Measurements from ENCODE around the gene FMO3. TPM values are rescaled to one million over a fixed set of nuclear protein-coding genes. Genes with fewer than 3 reads are reported as not detected.

FMO3 gene
- total RNA-seq, 3 donors from 2014 or later = 5.3 to 19.3 (median 6.1) TPM

GRCh38 chr1:171083222-171083621 lies 7.5 kb upstream of the FMO3 start:
- Histone ChIP-seq H3K36me3 (no peaks in the 10 kb centered on the region), H3K27ac (no peak overlapping the region), H3K4me1 (no peaks in the 10 kb centered on the region), H3K27me3 (no peaks in the 10 kb centered on the region), H3K4me3 (no peak overlapping the region), H3K9me3 (no peaks in the 10 kb centered on the region)
- no peak for TF ChIP-seq POLR2AphosphoS5 (IDR thresholded peaks at IDR 0.05)
- TF ChIP-seq POLR2A (IDR thresholded peaks at IDR 0.05) = no peak
- no peak for TF ChIP-seq CTCF (IDR thresholded peaks at IDR 0.05)
- no peak for DNase-seq (ENCODE audit: low spot score in 2 of 2)
- intact Hi-C loops (cut with DNase I; ENCODE audit: low total_unique reads) = loop anchor here (10.0 kb wide), 1 partner anchor 142 kb away; no protein-coding TSS in a partner anchor

- TF ChIP-seq POLR2A (IDR thresholded peaks at IDR 0.05) = no peak
- no peak for TF ChIP-seq CTCF (IDR thresholded peaks at IDR 0.05)
- no peak for TF ChIP-seq POLR2AphosphoS5 (IDR thresholded peaks at IDR 0.05)
- H3K36me3 ChIP-seq = no peaks in the 10 kb centered on the region
- no peak for DNase-seq (ENCODE audit: low spot score in 2 of 2)
- no peaks in the 10 kb centered on the region for H3K4me1 ChIP-seq
- intact Hi-C loops (cut with DNase I; ENCODE audit: low total_unique reads) = loop anchor here (10.0 kb wide), 1 partner anchor 141 kb away; no protein-coding TSS in a partner anchor
- no peaks in the 10 kb centered on the region for H3K27me3 ChIP-seq
- no peak overlapping the region for H3K27ac ChIP-seq
- H3K9me3 ChIP-seq = no peaks in the 10 kb centered on the region
- H3K4me3 ChIP-seq = no peak overlapping the region
Observed at GRCh38 chr1:171084091-171084490, 6.6 kb upstream of the FMO3 start.

GRCh38 chr1:171084870-171085269 lies 5.8 kb upstream of the FMO3 start:
- Histone ChIP-seq H3K36me3 (no peaks in the 10 kb centered on the region), H3K4me1 (no peaks in the 10 kb centered on the region), H3K27me3 (no peaks in the 10 kb centered on the region), H3K4me3 (no peak overlapping the region), H3K27ac (no peak overlapping the region), H3K9me3 (no peaks in the 10 kb centered on the region)
- intact Hi-C loops (cut with DNase I; ENCODE audit: low total_unique reads) = loop anchor here (10.0 kb wide), 1 partner anchor 140 kb away; no protein-coding TSS in a partner anchor
- DNase-seq (ENCODE audit: low spot score in 2 of 2) = no peak
- TF ChIP-seq POLR2AphosphoS5 (IDR thresholded peaks at IDR 0.05) (no peak), CTCF (IDR thresholded peaks at IDR 0.05) (no peak), POLR2A (IDR thresholded peaks at IDR 0.05) (no peak)

- Histone ChIP-seq H3K27ac (no peak overlapping the region), H3K27me3 (no peaks in the 10 kb centered on the region), H3K36me3 (no peaks in the 10 kb centered on the region), H3K4me1 (no peaks in the 10 kb centered on the region), H3K4me3 (no peak overlapping the region), H3K9me3 (no peaks in the 10 kb centered on the region)
- no peak for TF ChIP-seq CTCF (IDR thresholded peaks at IDR 0.05)
- TF ChIP-seq POLR2AphosphoS5 (IDR thresholded peaks at IDR 0.05) = no peak
- no peak for DNase-seq (ENCODE audit: low spot score in 2 of 2)
- intact Hi-C loops (cut with DNase I; ENCODE audit: low total_unique reads) = loop anchor here (10.0 kb wide), 1 partner anchor 137 kb away; no protein-coding TSS in a partner anchor
Observed at GRCh38 chr1:171087896-171088295, 2.8 kb upstream of the FMO3 start.

- H3K9me3 ChIP-seq = no peaks in the 10 kb centered on the region
- no peaks in the 10 kb centered on the region for H3K27me3 ChIP-seq
- H3K4me3 ChIP-seq = no peak overlapping the region
- no peaks in the 10 kb centered on the region for H3K4me1 ChIP-seq
- H3K27ac ChIP-seq = no peak overlapping the region
- no peaks in the 10 kb centered on the region for H3K36me3 ChIP-seq
- DNase-seq (ENCODE audit: low spot score in 2 of 2) = no peak
- no peak for TF ChIP-seq POLR2A (IDR thresholded peaks at IDR 0.05)
- TF ChIP-seq POLR2AphosphoS5 (IDR thresholded peaks at IDR 0.05) = no peak
- intact Hi-C loops (cut with DNase I; ENCODE audit: low total_unique reads) = no loop called here
Observed at GRCh38 chr1:171103862-171104261, 13.2 kb downstream of the FMO3 start.

Measured in breast epithelium (tissue), 4 donors.